ENCODE results near the gene CCL17. TPM values are rescaled to one million over a fixed set of nuclear protein-coding genes. Genes with fewer than 3 reads are reported as not detected.

CCL17 gene
- total and polyA plus RNA-seq, 9 of the 15 experiments (the other 6 are each of a cell fraction or from before 2014, with no cell fraction given), result not detected

- peak; percentile 93 for TF ChIP-seq REST (IDR thresholded peaks at IDR 0.05; ENCODE audit: borderline replicate concordance)
- TF ChIP-seq REST (CRISPR knock-in tag; IDR thresholded peaks at IDR 0.05; ENCODE audit: low read depth), result no peak
- peak; percentile 92 for TF ChIP-seq NFIC (IDR thresholded peaks at IDR 0.05)
- no peak for TF ChIP-seq KDM4B (IDR thresholded peaks at IDR 0.05; ENCODE audit: borderline replicate concordance in 2 of 2, low read depth in 1 of 2)
- no peak for TF ChIP-seq ZNF431 (CRISPR knock-in tag; IDR thresholded peaks at IDR 0.05)
- no peak for TF ChIP-seq CSDE1 (IDR thresholded peaks at IDR 0.05)
- no peak for TF ChIP-seq ZNF764 (CRISPR knock-in tag; IDR thresholded peaks at IDR 0.05; ENCODE audit: low read depth)
- no peak for TF ChIP-seq FUS (optimal IDR thresholded peaks at IDR 0.05; ENCODE audit: low read depth, low read length)
- no peak for TF ChIP-seq ZNF583 (CRISPR knock-in tag; IDR thresholded peaks at IDR 0.05)
- no peak for TF ChIP-seq ZNF398 (CRISPR knock-in tag; IDR thresholded peaks at IDR 0.05)
- no peak for TF ChIP-seq FOXK1 (CRISPR knock-in tag; IDR thresholded peaks at IDR 0.05; ENCODE audit: borderline replicate concordance)
- TF ChIP-seq POLR3G (IDR thresholded peaks at IDR 0.05; ENCODE audit: extremely low read depth, insufficient read length, insufficient replicate concordance), result no peak
- no peak for TF ChIP-seq DIDO1 (tag; IDR thresholded peaks at IDR 0.05; ENCODE audit: low read depth)
- no peak for TF ChIP-seq TCFL5 (CRISPR knock-in tag; conservative IDR thresholded peaks at IDR 0.05)
- 0 out of 2 replicates have a peak, but pooled peaks have one; percentile 35 for TF ChIP-seq ATF3 (IDR thresholded peaks at IDR 0.05)
- TF ChIP-seq ATF3 (CRISPR knock-in tag; conservative IDR thresholded peaks at IDR 0.05), result no peak
- no peak for TF ChIP-seq BRD9 (IDR thresholded peaks at IDR 0.05; ENCODE audit: low read depth, partially characterized antibody)
These were observed 10.1 kb upstream of the CCL17 start (continued) for GRCh38 chr16:57394444-57394843.
